ELF-1 (cell line): ENCODE data around the gene SLC39A3.
"Not testable (repeated sequence)": the region's sequence is repeated elsewhere in the genome, so short reads cannot be mapped to it uniquely, and the experiment has no call there.

Experiments
- DNase-seq: peaks from one replicate; pipeline ENCODE4 v3.0.0-alpha.2; 2016; ENCODE audit warnings: low read depth, low spot score

Gene SLC39A3

GRCh38 chr19:2722541-2723344 is 17.1 kb downstream of the SLC39A3 start:
- DNase-seq, result no peak

GRCh38 chr19:2721570-2722540 is 18.0 kb downstream of the SLC39A3 start:
- DNase-seq, result no peak

- no peak for DNase-seq
These were observed 18.8 kb downstream of the SLC39A3 start, which contains the start of gene DIRAS1 for GRCh38 chr19:2720777-2721569. TSS of gene DIRAS1 (minus strand) at chr19:2721372. CDS start at chr19:2717806, 3,566 bp downstream.

GRCh38 chr19:2719920-2720776 is 19.7 kb downstream of the SLC39A3 start:
- DNase-seq, result peak; percentile 44

GRCh38 chr19:2719232-2719735 is 20.5 kb downstream of the SLC39A3 start:
- DNase-seq, result no peak

- no peak for DNase-seq
These were observed 21.9 kb downstream of the SLC39A3 start for GRCh38 chr19:2717638-2718541.

- peak; percentile 44 for DNase-seq
These were observed 22.8 kb downstream of the SLC39A3 start for GRCh38 chr19:2716722-2717637.

GRCh38 chr19:2716275-2716650 is 23.6 kb downstream of the SLC39A3 start:
- no peak for DNase-seq

- DNase-seq, result no peak
These were observed 24.1 kb downstream of the SLC39A3 start for GRCh38 chr19:2715470-2716274.

- no peak for DNase-seq
These were observed 25.1 kb downstream of the SLC39A3 start for GRCh38 chr19:2714531-2715269.

- DNase-seq, result not testable (repeated sequence)
These were observed 25.7 kb downstream of the SLC39A3 start for GRCh38 chr19:2714102-2714501.

- DNase-seq, result not testable (repeated sequence)
These were observed 26.6 kb downstream of the SLC39A3 start for GRCh38 chr19:2713170-2713569.

GRCh38 chr19:2711875-2712205 is 28.0 kb downstream of the SLC39A3 start:
- DNase-seq, result no peak

- no peak for DNase-seq
These were observed 28.5 kb downstream of the SLC39A3 start for GRCh38 chr19:2711172-2711874.

- DNase-seq, result no peak
These were observed 33.6 kb downstream of the SLC39A3 start for GRCh38 chr19:2706251-2706650.

GRCh38 chr19:2703691-2704216 is 36.1 kb downstream of the SLC39A3 start:
- no peak for DNase-seq
